GF-D8 (cell line): Measurements from ENCODE around the gene GALM.

Experiments used
- DNase-seq: peaks from one replicate; lab custom pipeline; 2025; lab: John Stamatoyannopoulos, UW

The GALM gene

GRCh38 chr2:38771632-38772031 lies 105.7 kb downstream of the GALM start:
- no peak for DNase-seq

- no peak for DNase-seq
These were observed 109.4 kb downstream of the GALM start for GRCh38 chr2:38775097-38775920.

- no peak for DNase-seq
These were observed 110.0 kb downstream of the GALM start for GRCh38 chr2:38775921-38776225.

GRCh38 chr2:38776531-38776930 lies 110.6 kb downstream of the GALM start:
- DNase-seq, result no peak

GRCh38 chr2:38778687-38779082 lies 112.8 kb downstream of the GALM start:
- DNase-seq, result no peak

GRCh38 chr2:38783586-38783985 lies 117.7 kb downstream of the GALM start:
- no peak for DNase-seq
